Activated T-cell treated with anti-CD3 and anti-CD28 coated beads, Interleukin-2, amount 50 U/mL, for 24 hours (primary cell): Measurements from ENCODE around the gene DISC1.
"Not testable (repeated sequence)": the region's sequence is repeated elsewhere in the genome, so short reads cannot be mapped to it uniquely, and the experiment has no call there.

ENCODE experiments used
- DNase-seq: peaks from one replicate; pipeline ENCODE4 v3.0.0-alpha.2; 2020
- H3K27ac Mint-ChIP-seq: 2 replicates; pipeline ENCODE4 v1.8.0; 2020; ENCODE audit warnings: mild to moderate bottlenecking, mixed read lengths
- H3K27me3 Mint-ChIP-seq: 2 replicates; pipeline ENCODE4 v1.8.0; 2020; ENCODE audit warnings: mixed read lengths
- H3K36me3 Mint-ChIP-seq: 2 replicates; pipeline ENCODE4 v1.8.0; 2020; ENCODE audit warnings: low read depth, mixed read lengths
- H3K4me1 Mint-ChIP-seq: 2 replicates; pipeline ENCODE4 v1.8.0; 2020; ENCODE audit warnings: low read depth, mixed read lengths
- H3K4me3 Mint-ChIP-seq: 2 replicates; pipeline ENCODE4 v1.8.0; 2020; ENCODE audit warnings: mild to moderate bottlenecking, moderate library complexity, mixed read lengths
- H3K9me3 Mint-ChIP-seq: 2 replicates; pipeline ENCODE4 v1.8.0; 2020; ENCODE audit warnings: mixed read lengths

Gene DISC1

GRCh38 chr1:231665726-231666125, 39.1 kb downstream of the DISC1 start:
- H3K27me3 Mint-ChIP-seq, result no peaks in the 10 kb centered on the region
- peaks cover 18% of the 10 kb centered on the region for H3K36me3 Mint-ChIP-seq
- DNase-seq, result no peak
- no peak overlapping the region for H3K4me3 Mint-ChIP-seq
- peaks cover 35% of the 10 kb centered on the region for H3K9me3 Mint-ChIP-seq
- no peak overlapping the region for H3K27ac Mint-ChIP-seq
- peaks cover 3% of the 10 kb centered on the region for H3K4me1 Mint-ChIP-seq

GRCh38 chr1:231666220-231666936, 39.8 kb downstream of the DISC1 start:
- Mint-ChIP-seq H3K4me3 (no peak overlapping the region), H3K27me3 (no peaks in the 10 kb centered on the region)

GRCh38 chr1:231666937-231667608, 40.5 kb downstream of the DISC1 start:
- H3K4me1 Mint-ChIP-seq, result peaks cover 4% of the 10 kb centered on the region

More at GRCh38 chr1:231666220-231666936, 39.8 kb downstream of the DISC1 start:
- peaks cover 24% of the 10 kb centered on the region for H3K36me3 Mint-ChIP-seq
- H3K9me3 Mint-ChIP-seq, result peaks cover 37% of the 10 kb centered on the region
- H3K4me1 Mint-ChIP-seq, result no peaks in the 10 kb centered on the region
- no peak for DNase-seq
- no peak overlapping the region for H3K27ac Mint-ChIP-seq

GRCh38 chr1:231667896-231668506, 41.4 kb downstream of the DISC1 start:
- no peak overlapping the region for H3K27ac Mint-ChIP-seq
- peaks cover 10% of the 10 kb centered on the region for H3K4me1 Mint-ChIP-seq
- H3K27me3 Mint-ChIP-seq, result no peaks in the 10 kb centered on the region
- H3K4me3 Mint-ChIP-seq, result no peak overlapping the region
- peaks cover 33% of the 10 kb centered on the region for H3K9me3 Mint-ChIP-seq
- DNase-seq, result no peak
- peaks cover 18% of the 10 kb centered on the region for H3K36me3 Mint-ChIP-seq

More at GRCh38 chr1:231666937-231667608, 40.5 kb downstream of the DISC1 start:
- Mint-ChIP-seq H3K36me3 (peaks cover 22% of the 10 kb centered on the region), H3K27me3 (no peaks in the 10 kb centered on the region), H3K4me3 (no peak overlapping the region), H3K27ac (no peak overlapping the region), H3K9me3 (peaks cover 38% of the 10 kb centered on the region)
- DNase-seq, result no peak

- DNase-seq, result no peak
- peaks cover 30% of the 10 kb centered on the region for H3K9me3 Mint-ChIP-seq
- peaks cover 15% of the 10 kb centered on the region for H3K36me3 Mint-ChIP-seq
- no peaks in the 10 kb centered on the region for H3K27me3 Mint-ChIP-seq
- H3K4me1 Mint-ChIP-seq, result peaks cover 17% of the 10 kb centered on the region
- H3K27ac Mint-ChIP-seq, result no peak overlapping the region
- no peak overlapping the region for H3K4me3 Mint-ChIP-seq
Measured at GRCh38 chr1:231668826-231669225, 42.2 kb downstream of the DISC1 start.

- H3K4me1 Mint-ChIP-seq, result peaks cover 27% of the 10 kb centered on the region
- H3K9me3 Mint-ChIP-seq, result peaks cover 30% of the 10 kb centered on the region
- peaks cover 15% of the 10 kb centered on the region for H3K36me3 Mint-ChIP-seq
- H3K27ac Mint-ChIP-seq, H3K27me3 Mint-ChIP-seq, H3K4me3 Mint-ChIP-seq, DNase-seq: not testable (repeated sequence)
Measured at GRCh38 chr1:231669864-231670621, 43.5 kb downstream of the DISC1 start.

GRCh38 chr1:231670755-231671154, 44.2 kb downstream of the DISC1 start:
- H3K27ac Mint-ChIP-seq, result no peak overlapping the region
- H3K9me3 Mint-ChIP-seq, result peaks cover 30% of the 10 kb centered on the region
- no peak for DNase-seq
- no peak overlapping the region for H3K4me3 Mint-ChIP-seq
- peaks cover 15% of the 10 kb centered on the region for H3K36me3 Mint-ChIP-seq
- H3K27me3 Mint-ChIP-seq, result no peaks in the 10 kb centered on the region
- peaks cover 33% of the 10 kb centered on the region for H3K4me1 Mint-ChIP-seq

- DNase-seq, result no peak
- no peaks in the 10 kb centered on the region for H3K27me3 Mint-ChIP-seq
- H3K36me3 Mint-ChIP-seq, result peaks cover 14% of the 10 kb centered on the region
- peaks cover 17% of the 10 kb centered on the region for H3K9me3 Mint-ChIP-seq
- no peak overlapping the region for H3K4me3 Mint-ChIP-seq
- peaks cover 38% of the 10 kb centered on the region for H3K4me1 Mint-ChIP-seq
- H3K27ac Mint-ChIP-seq, result no peak overlapping the region
Measured at GRCh38 chr1:231674575-231674974, 48.0 kb downstream of the DISC1 start.

GRCh38 chr1:231676487-231676886, 49.9 kb downstream of the DISC1 start:
- DNase-seq, result no peak
- Mint-ChIP-seq H3K9me3 (no peaks in the 10 kb centered on the region), H3K27me3 (no peaks in the 10 kb centered on the region), H3K27ac (no peak overlapping the region), H3K36me3 (peaks cover 2% of the 10 kb centered on the region), H3K4me3 (no peak overlapping the region), H3K4me1 (peaks cover 43% of the 10 kb centered on the region)

- Mint-ChIP-seq H3K36me3 (peaks cover 2% of the 10 kb centered on the region), H3K9me3 (no peaks in the 10 kb centered on the region), H3K27me3 (no peaks in the 10 kb centered on the region), H3K4me1 (peaks cover 36% of the 10 kb centered on the region), H3K27ac (no peak overlapping the region), H3K4me3 (no peak overlapping the region)
- no peak for DNase-seq
Measured at GRCh38 chr1:231677442-231677841, 50.9 kb downstream of the DISC1 start.

- no peaks in the 10 kb centered on the region for H3K27me3 Mint-ChIP-seq
- no peak for DNase-seq
- H3K9me3 Mint-ChIP-seq, result no peaks in the 10 kb centered on the region
- peaks cover 33% of the 10 kb centered on the region for H3K4me1 Mint-ChIP-seq
- no peak overlapping the region for H3K4me3 Mint-ChIP-seq
- H3K36me3 Mint-ChIP-seq, result peaks cover 2% of the 10 kb centered on the region
- no peak overlapping the region for H3K27ac Mint-ChIP-seq
Measured at GRCh38 chr1:231678011-231678432, 51.4 kb downstream of the DISC1 start.

- Mint-ChIP-seq H3K9me3 (no peaks in the 10 kb centered on the region), H3K4me1 (peaks cover 25% of the 10 kb centered on the region), H3K27ac (no peak overlapping the region), H3K36me3 (peaks cover 2% of the 10 kb centered on the region), H3K27me3 (no peaks in the 10 kb centered on the region), H3K4me3 (no peak overlapping the region)
- no peak for DNase-seq
Measured at GRCh38 chr1:231679109-231679508, 52.5 kb downstream of the DISC1 start.

- no peak overlapping the region for H3K27ac Mint-ChIP-seq
- no peak for DNase-seq
- H3K36me3 Mint-ChIP-seq, result peaks cover 5% of the 10 kb centered on the region
- H3K9me3 Mint-ChIP-seq, result no peaks in the 10 kb centered on the region
- no peak overlapping the region for H3K4me3 Mint-ChIP-seq
- H3K27me3 Mint-ChIP-seq, result no peaks in the 10 kb centered on the region
- peaks cover 10% of the 10 kb centered on the region for H3K4me1 Mint-ChIP-seq
Measured at GRCh38 chr1:231681006-231681405, 54.4 kb downstream of the DISC1 start.

- H3K27ac Mint-ChIP-seq, result no peak overlapping the region
- peaks cover 13% of the 10 kb centered on the region for H3K36me3 Mint-ChIP-seq
- H3K27me3 Mint-ChIP-seq, result no peaks in the 10 kb centered on the region
- peaks cover 10% of the 10 kb centered on the region for H3K4me1 Mint-ChIP-seq
- H3K4me3 Mint-ChIP-seq, result no peak overlapping the region
- no peak for DNase-seq
- H3K9me3 Mint-ChIP-seq, result peaks cover 9% of the 10 kb centered on the region
Measured at GRCh38 chr1:231682779-231683178, 56.2 kb downstream of the DISC1 start.
